ENCODE results near the gene PIGK.
"Not testable (repeated sequence)": the region's sequence is repeated elsewhere in the genome, so short reads cannot be mapped to it uniquely, and the experiment has no call there.

PIGK gene

GRCh38 chr1:77197351-77197750, 21.9 kb downstream of the PIGK start:
- DNase-seq (ENCODE audit: low read depth in 2 of 3, low spot score in 2 of 3): no peak

GRCh38 chr1:77193951-77194350, 25.3 kb downstream of the PIGK start:
- DNase-seq (ENCODE audit: low read depth in 2 of 3, low spot score in 2 of 3): no peak

- no peak for DNase-seq (ENCODE audit: low read depth in 2 of 3, low spot score in 2 of 3)
Measured at GRCh38 chr1:77188770-77189169, 30.5 kb downstream of the PIGK start.

- DNase-seq (ENCODE audit: low read depth in 2 of 3, low spot score in 2 of 3): not testable (repeated sequence)
Measured at GRCh38 chr1:77186907-77187306, 32.3 kb downstream of the PIGK start.

GRCh38 chr1:77182083-77182482, 37.1 kb downstream of the PIGK start:
- DNase-seq (ENCODE audit: low read depth in 2 of 3, low spot score in 2 of 3): no peak

GRCh38 chr1:77179632-77180031, 39.6 kb downstream of the PIGK start:
- DNase-seq (ENCODE audit: low read depth in 2 of 3, low spot score in 2 of 3): no peak

- DNase-seq (ENCODE audit: low read depth in 2 of 3, low spot score in 2 of 3): no peak
Measured at GRCh38 chr1:77175230-77175844, 43.9 kb downstream of the PIGK start.

GRCh38 chr1:77170687-77171086, 48.5 kb downstream of the PIGK start:
- DNase-seq (ENCODE audit: low read depth in 2 of 3, low spot score in 2 of 3): no peak

- DNase-seq (ENCODE audit: low read depth in 2 of 3, low spot score in 2 of 3): no peak
Measured at GRCh38 chr1:77168358-77168757, 50.9 kb downstream of the PIGK start.

- no peak for DNase-seq (ENCODE audit: low read depth in 2 of 3, low spot score in 2 of 3)
Measured at GRCh38 chr1:77164434-77164944, 54.7 kb downstream of the PIGK start.

GRCh38 chr1:77159706-77160105, 59.5 kb downstream of the PIGK start:
- not testable (repeated sequence) for DNase-seq (ENCODE audit: low read depth in 2 of 3, low spot score in 2 of 3)

GRCh38 chr1:77156214-77156613, 63.0 kb downstream of the PIGK start:
- DNase-seq (ENCODE audit: low read depth in 2 of 3, low spot score in 2 of 3): no peak

GRCh38 chr1:77146270-77146669, 73.0 kb downstream of the PIGK start:
- DNase-seq (ENCODE audit: low read depth in 2 of 3, low spot score in 2 of 3): no peak

GRCh38 chr1:77143529-77144121, 75.6 kb downstream of the PIGK start:
- no peak for DNase-seq (ENCODE audit: low read depth in 2 of 3, low spot score in 2 of 3)

- DNase-seq (ENCODE audit: low read depth in 2 of 3, low spot score in 2 of 3): no peak
Measured at GRCh38 chr1:77139389-77139788, 79.8 kb downstream of the PIGK start.

- DNase-seq (ENCODE audit: low read depth in 2 of 3, low spot score in 2 of 3): no peak
Measured at GRCh38 chr1:77134359-77134758, 84.9 kb downstream of the PIGK start.

- DNase-seq (ENCODE audit: low read depth in 2 of 3, low spot score in 2 of 3): no peak
Measured at GRCh38 chr1:77133731-77134358, 85.4 kb downstream of the PIGK start.

GRCh38 chr1:77126307-77126706, 92.9 kb downstream of the PIGK start:
- DNase-seq (ENCODE audit: low read depth in 2 of 3, low spot score in 2 of 3): no peak

- DNase-seq (ENCODE audit: low read depth in 2 of 3, low spot score in 2 of 3): no peak
Measured at GRCh38 chr1:77121503-77121902, 97.7 kb downstream of the PIGK start.

- no peak for DNase-seq (ENCODE audit: low read depth in 2 of 3, low spot score in 2 of 3)
Measured at GRCh38 chr1:77120950-77121349, 98.3 kb downstream of the PIGK start.

- DNase-seq (ENCODE audit: low read depth in 2 of 3, low spot score in 2 of 3): no peak
Measured at GRCh38 chr1:77118712-77119111, 100.5 kb downstream of the PIGK start.

GRCh38 chr1:77104672-77105071, 114.6 kb downstream of the PIGK start:
- DNase-seq (ENCODE audit: low read depth in 2 of 3, low spot score in 2 of 3): no peak

GRCh38 chr1:77103486-77103885, 115.7 kb downstream of the PIGK start:
- no peak for DNase-seq (ENCODE audit: low read depth in 2 of 3, low spot score in 2 of 3)

Data from activated CD8-positive, alpha-beta memory T cell treated with anti-CD3 and anti-CD28 coated beads for 48 hours (primary cell).